Rectal smooth muscle tissue (tissue), 1 donor: ENCODE results near the gene SCFD1.
"Not testable (repeated sequence)": the region's sequence is repeated elsewhere in the genome, so short reads cannot be mapped to it uniquely, and the experiment has no call there.

Experiments
- H3K27ac ChIP-seq: one replicate; pipeline ENCODE4 v1.7.0; 2013; ENCODE audit warnings: low read depth, low read length, inconsistent platforms
- H3K27me3 ChIP-seq: one replicate; pipeline ENCODE4 v1.7.0; 2013; ENCODE audit warnings: low read length; ENCODE audit not compliant: control insufficient read depth, insufficient read depth
- H3K36me3 ChIP-seq: one replicate; pipeline ENCODE4 v1.7.0; 2013; ENCODE audit warnings: low read length; ENCODE audit not compliant: control insufficient read depth, insufficient read depth
- H3K4me1 ChIP-seq: one replicate; pipeline ENCODE4 v1.7.0; 2013; ENCODE audit warnings: low read length; ENCODE audit not compliant: control insufficient read depth, insufficient read depth
- H3K4me3 ChIP-seq: one replicate; pipeline ENCODE4 v1.7.0; 2013; ENCODE audit warnings: low read length
- H3K9ac ChIP-seq: one replicate; pipeline ENCODE4 v1.7.0; 2013; ENCODE audit warnings: low read length

The SCFD1 gene

GRCh38 chr14:30655124-30655523 lies 33.0 kb downstream of the SCFD1 start:
- H3K4me1 ChIP-seq: no peaks in the 10 kb centered on the region
- no peak overlapping the region for H3K27ac ChIP-seq
- H3K27me3 ChIP-seq: no peaks in the 10 kb centered on the region
- no peak overlapping the region for H3K9ac ChIP-seq
- no peak overlapping the region for H3K4me3 ChIP-seq
- peaks cover 12% of the 10 kb centered on the region for H3K36me3 ChIP-seq

GRCh38 chr14:30655658-30656057 lies 33.5 kb downstream of the SCFD1 start:
- peaks cover 12% of the 10 kb centered on the region for H3K36me3 ChIP-seq
- H3K27me3 ChIP-seq: no peaks in the 10 kb centered on the region
- H3K9ac ChIP-seq: no peak overlapping the region
- no peak overlapping the region for H3K4me3 ChIP-seq
- no peaks in the 10 kb centered on the region for H3K4me1 ChIP-seq
- no peak overlapping the region for H3K27ac ChIP-seq

GRCh38 chr14:30656190-30656632 lies 34.1 kb downstream of the SCFD1 start:
- Histone ChIP-seq H3K36me3 (peaks cover 12% of the 10 kb centered on the region), H3K27me3 (no peaks in the 10 kb centered on the region), H3K27ac (no peak overlapping the region), H3K4me1 (no peaks in the 10 kb centered on the region), H3K9ac (no peak overlapping the region), H3K4me3 (no peak overlapping the region)

DNA sequence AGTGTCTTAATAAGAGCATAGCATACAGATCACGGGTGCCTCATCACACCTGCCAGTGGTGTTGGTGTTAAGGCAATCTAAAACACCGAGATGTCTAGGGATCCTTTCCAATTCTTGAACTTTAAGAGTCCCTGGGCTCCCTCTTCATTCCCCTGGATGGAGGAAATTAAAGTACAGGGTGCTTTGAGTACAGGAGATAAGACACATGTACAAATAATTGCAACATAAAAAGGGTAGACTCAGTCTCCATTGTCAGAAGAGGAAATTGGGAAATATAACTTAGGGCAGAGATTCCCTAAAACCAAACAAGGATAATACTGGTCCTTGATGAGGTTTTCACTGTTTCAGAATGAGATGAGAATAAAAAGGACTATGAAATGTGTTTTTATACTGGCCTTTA lies 34.9 kb downstream of the SCFD1 start:
- Histone ChIP-seq H3K4me1 (no peaks in the 10 kb centered on the region), H3K9ac (no peak overlapping the region), H3K36me3 (peaks cover 11% of the 10 kb centered on the region), H3K27me3 (no peaks in the 10 kb centered on the region), H3K4me3 (no peak overlapping the region), H3K27ac (no peak overlapping the region)

GRCh38 chr14:30657606-30658163 lies 35.6 kb downstream of the SCFD1 start:
- Histone ChIP-seq H3K4me1 (no peaks in the 10 kb centered on the region), H3K4me3 (no peak overlapping the region), H3K9ac (no peak overlapping the region), H3K36me3 (peaks cover 9% of the 10 kb centered on the region), H3K27ac (no peak overlapping the region), H3K27me3 (no peaks in the 10 kb centered on the region)

DNA sequence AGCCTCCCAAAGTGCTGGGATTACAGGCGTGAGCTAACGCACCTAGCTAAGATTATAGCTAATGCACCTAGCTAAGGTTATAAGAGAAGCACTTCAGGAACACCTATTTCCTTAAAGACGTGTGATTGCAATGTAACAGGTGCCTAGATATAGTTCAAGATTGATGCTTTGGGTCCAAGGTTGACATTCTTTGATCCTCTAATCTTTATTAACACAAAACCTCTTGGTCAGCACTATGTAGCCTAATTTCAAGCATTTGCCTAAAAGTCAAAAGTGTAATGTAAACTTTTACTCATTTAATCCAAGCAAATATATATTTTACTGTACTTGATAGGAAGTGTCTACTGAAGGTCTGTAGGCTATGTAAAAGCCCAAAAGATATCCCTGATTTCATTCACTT lies 36.5 kb downstream of the SCFD1 start:
- H3K27ac ChIP-seq: no peak overlapping the region
- no peaks in the 10 kb centered on the region for H3K4me1 ChIP-seq
- no peak overlapping the region for H3K9ac ChIP-seq
- H3K27me3 ChIP-seq: no peaks in the 10 kb centered on the region
- H3K4me3 ChIP-seq: no peak overlapping the region
- H3K36me3 ChIP-seq: peaks cover 9% of the 10 kb centered on the region

DNA sequence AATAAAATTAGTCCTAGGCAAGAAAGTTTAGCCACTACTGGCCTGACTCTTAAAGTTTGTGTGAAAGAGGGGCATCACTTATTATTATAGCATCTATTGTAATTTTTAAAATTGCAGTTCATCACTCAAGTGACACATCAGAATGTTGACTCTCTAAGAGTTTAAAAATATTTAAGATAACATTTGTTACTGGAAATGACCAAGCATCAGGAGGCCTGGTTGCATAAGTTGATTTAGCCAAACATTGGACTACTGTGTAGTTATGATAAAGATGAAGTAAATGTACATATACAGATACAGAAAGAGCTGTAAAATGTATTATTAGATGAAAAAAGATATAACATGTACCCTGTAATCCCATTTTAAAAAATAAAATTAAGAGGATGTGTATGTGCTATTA lies 47.5 kb downstream of the SCFD1 start:
- Histone ChIP-seq H3K9ac (no peak overlapping the region), H3K4me3 (no peak overlapping the region), H3K36me3 (peaks cover 4% of the 10 kb centered on the region), H3K27me3 (no peaks in the 10 kb centered on the region), H3K4me1 (no peaks in the 10 kb centered on the region), H3K27ac (no peak overlapping the region)

GRCh38 chr14:30673071-30673470 lies 51.0 kb downstream of the SCFD1 start:
- Histone ChIP-seq H3K4me3 (no peak overlapping the region), H3K27ac (no peak overlapping the region), H3K4me1 (no peaks in the 10 kb centered on the region), H3K27me3 (no peaks in the 10 kb centered on the region), H3K36me3 (peaks cover 4% of the 10 kb centered on the region), H3K9ac (no peak overlapping the region)

GRCh38 chr14:30678926-30679431 lies 56.9 kb downstream of the SCFD1 start:
- Histone ChIP-seq H3K9ac (no peak overlapping the region), H3K4me1 (no peaks in the 10 kb centered on the region), H3K4me3 (no peak overlapping the region), H3K27ac (no peak overlapping the region), H3K27me3 (no peaks in the 10 kb centered on the region), H3K36me3 (peaks cover 4% of the 10 kb centered on the region)

DNA sequence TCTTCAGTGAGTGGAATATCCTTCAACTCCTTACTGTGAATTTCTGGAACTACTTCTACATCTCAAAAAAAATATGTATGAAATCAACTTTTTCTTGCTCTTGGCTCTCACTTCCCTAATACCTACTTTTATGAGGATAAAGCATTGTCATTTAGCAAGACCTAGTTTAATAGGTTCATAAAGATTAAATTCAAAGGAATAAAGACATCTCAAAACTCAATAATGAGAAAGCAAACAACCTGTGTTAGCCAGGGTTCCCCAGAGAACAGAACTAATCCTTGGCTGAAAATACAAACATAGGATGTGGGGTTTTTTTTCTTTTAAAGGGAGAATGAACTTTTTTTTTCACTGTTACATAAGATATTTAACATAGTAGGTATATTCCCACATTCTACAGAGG lies 57.9 kb downstream of the SCFD1 start:
- peaks cover 4% of the 10 kb centered on the region for H3K36me3 ChIP-seq
- H3K4me1 ChIP-seq: no peaks in the 10 kb centered on the region
- no peak overlapping the region for H3K9ac ChIP-seq
- no peak overlapping the region for H3K27ac ChIP-seq
- no peaks in the 10 kb centered on the region for H3K27me3 ChIP-seq
- no peak overlapping the region for H3K4me3 ChIP-seq

DNA sequence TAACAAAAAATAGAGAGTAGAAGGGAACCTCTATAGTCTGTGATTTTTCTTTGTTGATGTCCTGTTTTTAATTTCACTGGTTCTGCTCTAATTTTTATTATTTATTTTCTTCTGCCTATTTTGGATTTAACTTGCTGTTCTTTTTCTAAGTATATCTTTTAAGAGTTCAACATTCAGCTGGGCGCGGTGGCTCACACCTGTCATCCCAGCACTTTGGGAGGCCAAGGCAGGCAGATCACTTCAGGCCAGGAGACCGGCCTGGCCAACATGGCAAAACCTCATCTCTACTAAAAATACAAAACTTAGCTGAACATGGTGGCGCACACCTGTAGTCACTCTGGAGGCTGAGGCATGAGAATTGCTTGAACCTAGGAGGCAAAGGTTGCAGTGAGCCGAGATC lies 58.7 kb downstream of the SCFD1 start:
- H3K4me1 ChIP-seq, H3K4me3 ChIP-seq, H3K27me3 ChIP-seq, H3K36me3 ChIP-seq, H3K9ac ChIP-seq, H3K27ac ChIP-seq: not testable (repeated sequence)

DNA sequence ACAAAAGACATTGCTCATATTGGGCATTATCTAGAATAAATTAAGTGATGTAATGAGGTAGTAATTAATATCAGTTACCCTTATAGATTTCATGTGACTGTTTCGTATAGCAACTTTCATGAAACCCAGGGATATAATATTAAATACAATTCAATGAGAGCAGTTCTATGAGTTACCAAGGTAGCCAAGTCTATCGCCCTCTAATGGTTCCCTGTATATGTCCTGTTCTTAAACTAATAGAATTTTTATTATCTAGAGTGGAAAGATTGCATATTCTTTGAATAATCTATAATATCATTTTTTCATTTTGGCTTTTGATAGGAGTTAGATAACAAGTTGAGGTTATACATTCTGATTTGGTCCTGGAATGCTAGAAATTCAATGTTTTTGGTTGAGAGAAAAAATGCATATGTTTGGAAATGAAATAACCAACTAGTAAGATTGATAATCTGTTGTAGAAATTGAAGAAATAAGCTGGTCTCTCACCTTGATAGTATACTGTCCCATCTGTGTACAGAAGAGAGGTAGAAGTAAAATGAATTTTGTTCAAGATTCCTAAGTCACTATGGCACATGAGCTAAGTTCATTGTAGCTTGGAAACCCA lies 59.7 kb downstream of the SCFD1 start:
- Histone ChIP-seq H3K4me1 (no peaks in the 10 kb centered on the region), H3K36me3 (peaks cover 4% of the 10 kb centered on the region), H3K9ac (no peak overlapping the region), H3K27me3 (no peaks in the 10 kb centered on the region), H3K4me3 (no peak overlapping the region), H3K27ac (no peak overlapping the region)
